Measurements from ENCODE around the gene MCC.

MCC gene

GRCh38 chr5:113447498-113448050 is 40.7 kb downstream of the MCC start:
- peak; percentile 7; the same call in 1 of the 2 replicates for TF ChIP-seq CTCF (IDR thresholded peaks at IDR 0.05)
- no peak for TF ChIP-seq ZFX (IDR thresholded peaks at IDR 0.05; ENCODE audit: borderline replicate concordance)
- H3K27ac ChIP-seq = no peak overlapping the region

- TF ChIP-seq CTCF (IDR thresholded peaks at IDR 0.05) = no peak
- no peak for TF ChIP-seq ZFX (IDR thresholded peaks at IDR 0.05; ENCODE audit: borderline replicate concordance)
- no peak overlapping the region for H3K27ac ChIP-seq
Measured at GRCh38 chr5:113446358-113446927, 41.8 kb downstream of the MCC start.

- H3K27ac ChIP-seq = no peak overlapping the region
- no peak for TF ChIP-seq CTCF (IDR thresholded peaks at IDR 0.05)
- no peak for TF ChIP-seq ZFX (IDR thresholded peaks at IDR 0.05; ENCODE audit: borderline replicate concordance)
Measured at GRCh38 chr5:113437111-113437510, 51.1 kb downstream of the MCC start.

GRCh38 chr5:113435575-113435974 is 52.7 kb downstream of the MCC start:
- TF ChIP-seq ZFX (IDR thresholded peaks at IDR 0.05; ENCODE audit: borderline replicate concordance) (no peak), CTCF (IDR thresholded peaks at IDR 0.05) (no peak)

GRCh38 chr5:113434889-113435288 is 53.4 kb downstream of the MCC start, which contains the start of gene TSSK1B:
Gene TSSK1B, minus strand, starts transcription at chr5:113434989. Its CDS starts 150 bp downstream, at chr5:113434839.
- TF ChIP-seq CTCF (IDR thresholded peaks at IDR 0.05) (no peak), ZFX (IDR thresholded peaks at IDR 0.05; ENCODE audit: borderline replicate concordance) (no peak)
- H3K27ac ChIP-seq = no peak within 1 kb of the TSS

More at GRCh38 chr5:113435575-113435974, 52.7 kb downstream of the MCC start:
- no peak overlapping the region for H3K27ac ChIP-seq

- TF ChIP-seq ZFX (IDR thresholded peaks at IDR 0.05; ENCODE audit: borderline replicate concordance) = no peak
- no peak for TF ChIP-seq CTCF (IDR thresholded peaks at IDR 0.05)
- H3K27ac ChIP-seq = no peak overlapping the region
Measured at GRCh38 chr5:113433862-113434612, 54.2 kb downstream of the MCC start.

- H3K27ac ChIP-seq = no peak overlapping the region
- no peak for TF ChIP-seq CTCF (IDR thresholded peaks at IDR 0.05)
- no peak for TF ChIP-seq ZFX (IDR thresholded peaks at IDR 0.05; ENCODE audit: borderline replicate concordance)
Measured at GRCh38 chr5:113433071-113433470, 55.2 kb downstream of the MCC start.
